ENCODE results near the gene NPDC1.

- TF ChIP-seq POLR2A (IDR thresholded peaks at IDR 0.05) = no peak
- TF ChIP-seq CTCF (IDR thresholded peaks at IDR 0.05) = peak in 1 of 3 donors; percentile 7
These were observed 40.0 kb upstream of the NPDC1 start for GRCh38 chr9:137085920-137086530.

All from breast epithelium (tissue), 3 donors.